ENCODE measurements around the gene RNF151.
"Not testable (repeated sequence)": the region's sequence is repeated elsewhere in the genome, so short reads cannot be mapped to it uniquely, and the experiment has no call there.

Gene RNF151, protein sequence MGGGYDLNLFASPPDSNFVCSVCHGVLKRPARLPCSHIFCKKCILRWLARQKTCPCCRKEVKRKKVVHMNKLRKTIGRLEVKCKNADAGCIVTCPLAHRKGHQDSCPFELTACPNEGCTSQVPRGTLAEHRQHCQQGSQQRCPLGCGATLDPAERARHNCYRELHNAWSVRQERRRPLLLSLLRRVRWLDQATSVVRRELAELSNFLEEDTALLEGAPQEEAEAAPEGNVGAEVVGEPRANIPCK

DNA sequence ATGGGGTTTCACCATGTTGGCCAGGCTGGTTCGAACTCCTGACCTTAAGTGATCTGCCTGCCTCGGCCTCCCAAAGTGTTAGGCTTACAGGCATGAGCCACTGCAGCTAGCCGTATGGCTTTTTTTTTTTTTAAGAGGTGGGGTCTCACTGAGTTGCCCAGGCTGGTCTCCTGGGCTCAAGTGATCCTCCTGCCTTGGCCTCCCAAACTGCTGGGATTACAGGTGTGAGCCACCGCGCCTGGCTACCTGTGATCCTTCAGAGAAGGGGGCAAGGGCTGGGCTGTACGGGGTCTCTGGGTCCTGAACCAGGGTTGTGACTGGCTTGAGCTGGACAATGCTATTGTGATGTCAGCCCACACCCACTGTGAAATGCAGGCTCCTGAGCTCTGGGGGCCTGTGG lies at the start of gene RNF151:
Gene RNF151, plus strand, starts transcription at position 397 of the 400 bp plus-strand sequence. CDS start 26 bp downstream, outside the sequence.
- DNase-seq (ENCODE audit: low spot score): no peak

DNA sequence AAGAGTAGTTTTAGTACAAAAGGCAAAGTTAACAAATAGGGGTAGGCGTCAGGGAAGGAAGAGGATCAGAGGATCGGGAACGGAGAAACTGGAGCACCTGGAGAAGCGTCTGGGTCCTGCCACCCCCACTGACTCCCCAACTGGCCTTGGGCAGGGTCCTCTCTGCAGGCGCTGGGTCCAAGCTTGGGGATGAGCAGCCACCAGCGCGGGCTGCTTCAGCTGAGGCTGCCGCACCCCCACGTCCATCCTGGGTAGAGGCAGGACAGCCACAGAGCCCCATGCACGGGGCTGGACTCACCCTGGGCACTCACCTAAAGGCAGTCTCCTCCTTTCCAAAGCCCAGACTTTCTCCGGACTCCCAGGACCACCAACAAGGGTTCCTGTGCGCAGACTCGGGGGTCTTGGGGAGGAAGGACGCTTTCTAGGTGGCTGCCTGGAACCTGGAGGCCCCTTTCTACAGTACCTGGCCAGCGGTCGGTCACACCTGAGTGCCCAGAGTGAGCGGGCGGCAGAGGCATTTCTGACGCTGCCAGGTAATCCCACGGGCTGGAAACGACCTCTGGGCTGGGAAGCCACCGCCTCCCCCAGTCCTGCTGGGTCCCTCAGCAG lies 49.5 kb upstream of the RNF151 start:
- no peak for DNase-seq (ENCODE audit: low spot score)

DNA sequence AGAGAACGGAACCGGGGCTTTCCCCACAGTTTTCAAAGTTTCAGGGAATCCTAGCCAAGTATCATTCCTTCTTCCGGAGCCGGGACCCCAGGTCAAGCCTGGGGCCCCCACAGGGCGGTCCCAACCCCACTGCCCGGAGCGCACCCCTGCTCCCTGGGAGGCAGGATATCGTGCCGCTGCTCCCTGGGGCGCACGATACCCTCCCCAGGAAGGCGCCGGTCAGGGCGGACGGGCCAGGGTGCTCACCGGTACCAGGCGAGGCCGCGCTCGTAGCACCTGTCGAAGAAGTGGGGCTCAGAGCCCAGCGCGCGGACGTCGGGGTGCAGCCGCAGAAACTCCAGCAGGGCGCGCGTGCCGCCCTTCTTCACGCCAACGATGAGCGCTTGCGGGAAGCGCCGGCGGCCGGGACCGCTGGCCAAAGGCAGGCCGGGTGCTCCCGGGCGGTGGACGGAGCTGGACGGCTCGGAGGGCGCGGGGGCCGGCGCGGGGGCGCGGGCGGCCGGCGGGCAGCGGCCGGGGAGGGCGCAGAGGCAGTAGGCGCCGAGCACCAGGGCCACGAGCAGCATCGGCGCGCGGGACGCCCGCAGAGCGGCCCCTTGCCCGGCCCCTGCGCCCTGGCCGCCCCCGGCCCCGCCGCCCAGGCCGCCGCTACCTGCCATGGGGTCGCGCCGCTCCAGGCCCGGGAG lies 48.8 kb upstream of the RNF151 start:
- no peak for DNase-seq (ENCODE audit: low spot score)

DNA sequence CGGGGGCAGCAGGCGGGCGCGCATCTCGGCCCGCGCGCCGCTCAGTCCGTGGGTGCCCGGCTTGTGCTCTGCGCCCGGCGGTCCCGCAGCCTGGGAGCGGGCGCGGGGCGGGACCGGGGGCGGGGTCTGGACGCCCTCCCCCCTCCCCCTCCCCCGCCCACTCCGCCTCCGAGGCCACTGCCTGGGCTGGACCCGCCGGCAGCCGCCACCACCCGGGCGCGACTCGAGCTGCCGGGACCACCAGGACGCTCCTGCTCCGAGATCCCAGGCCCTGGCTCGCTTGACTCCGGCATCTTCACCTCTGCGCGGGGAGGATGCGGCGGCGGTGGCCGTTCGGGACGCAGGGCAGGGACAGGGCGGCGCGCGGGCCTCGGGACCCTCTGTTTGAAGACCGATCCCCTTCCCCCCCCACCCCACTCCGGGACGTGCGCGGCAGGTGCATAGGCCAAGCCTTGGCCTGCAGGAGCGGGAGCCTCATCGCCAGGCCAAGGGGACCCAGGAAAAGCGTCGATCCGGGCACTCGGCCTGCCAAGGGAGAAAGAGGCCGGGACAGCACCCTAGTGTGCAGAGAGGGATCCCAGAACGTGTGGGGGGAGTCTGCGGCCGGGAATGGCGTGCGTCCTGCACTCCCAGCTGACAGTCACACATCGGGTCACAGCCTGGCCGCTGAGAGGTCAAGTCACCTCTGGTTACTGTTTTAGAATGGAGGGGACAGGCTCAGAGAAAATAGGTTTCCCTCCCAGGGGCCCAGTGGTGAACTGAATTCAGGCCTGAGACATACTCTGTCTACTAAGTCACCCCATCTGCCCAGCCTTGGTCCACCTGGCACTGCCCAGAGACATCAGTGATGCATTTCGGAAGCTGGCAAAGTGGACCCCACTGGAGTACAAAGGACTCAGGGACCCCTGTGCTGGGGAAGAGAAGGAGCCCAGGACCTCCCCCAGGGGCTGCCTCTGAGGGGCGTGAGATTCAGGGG lies 48.0 kb upstream of the RNF151 start, which contains the start of gene HS3ST6:
Gene HS3ST6, minus strand, starts transcription at position 65 of the 976 bp plus-strand sequence. CDS start 92 bp downstream, outside the sequence.
- no peak for DNase-seq (ENCODE audit: low spot score)

DNA sequence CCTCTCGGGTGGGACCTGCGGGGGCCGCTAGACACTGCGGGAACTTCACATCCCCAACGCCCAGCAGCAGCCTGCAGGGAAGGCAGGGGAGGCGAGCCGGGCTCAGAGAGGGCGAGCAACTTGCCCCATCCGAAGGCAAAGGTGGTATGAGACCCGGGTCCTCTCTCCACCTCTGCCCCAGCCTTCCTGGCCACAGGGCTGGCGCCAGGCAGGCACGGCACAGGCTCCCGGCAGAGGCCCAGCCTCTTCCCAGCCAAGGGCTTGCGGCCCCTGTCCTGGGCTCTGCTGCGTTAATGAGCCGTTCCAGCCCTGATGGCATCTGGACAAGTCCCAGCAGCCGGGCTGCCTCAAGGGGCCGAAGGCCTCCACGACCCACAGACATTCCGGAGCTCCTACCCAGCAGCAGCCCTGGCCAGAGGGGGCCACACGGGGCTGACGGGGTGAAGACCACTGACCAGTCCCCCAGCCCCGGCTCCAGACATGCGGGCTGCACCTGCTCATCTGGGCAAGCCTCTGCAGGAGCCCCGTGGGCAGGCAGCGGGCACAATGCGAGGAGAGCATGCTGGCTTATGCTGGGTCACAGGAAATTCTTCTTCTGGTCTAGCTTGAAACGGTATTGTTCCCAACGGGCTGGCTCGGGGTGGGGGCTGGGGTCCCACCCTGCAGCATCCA lies 47.2 kb upstream of the RNF151 start:
- DNase-seq (ENCODE audit: low spot score): no peak

DNA sequence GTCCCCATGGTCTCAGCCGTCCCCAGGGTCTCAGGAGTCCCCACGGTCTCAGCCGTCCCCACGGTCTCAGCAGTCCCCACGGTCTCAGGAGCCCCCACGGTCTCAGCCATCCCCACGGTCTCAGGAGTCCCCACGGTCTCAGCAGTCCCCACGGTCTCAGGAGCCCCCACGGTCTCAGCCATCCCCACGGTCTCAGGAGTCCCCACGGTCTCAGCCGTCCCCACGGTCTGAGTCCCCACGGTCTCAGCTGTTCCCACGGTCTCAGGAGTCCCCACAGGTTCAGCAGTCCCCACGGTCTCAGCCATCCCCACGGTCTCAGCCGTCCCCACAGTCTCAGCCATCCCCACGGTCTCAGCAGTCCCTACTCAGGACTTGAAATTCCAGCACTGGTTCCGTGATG lies 46.5 kb upstream of the RNF151 start:
- DNase-seq (ENCODE audit: low spot score): not testable (repeated sequence)

DNA sequence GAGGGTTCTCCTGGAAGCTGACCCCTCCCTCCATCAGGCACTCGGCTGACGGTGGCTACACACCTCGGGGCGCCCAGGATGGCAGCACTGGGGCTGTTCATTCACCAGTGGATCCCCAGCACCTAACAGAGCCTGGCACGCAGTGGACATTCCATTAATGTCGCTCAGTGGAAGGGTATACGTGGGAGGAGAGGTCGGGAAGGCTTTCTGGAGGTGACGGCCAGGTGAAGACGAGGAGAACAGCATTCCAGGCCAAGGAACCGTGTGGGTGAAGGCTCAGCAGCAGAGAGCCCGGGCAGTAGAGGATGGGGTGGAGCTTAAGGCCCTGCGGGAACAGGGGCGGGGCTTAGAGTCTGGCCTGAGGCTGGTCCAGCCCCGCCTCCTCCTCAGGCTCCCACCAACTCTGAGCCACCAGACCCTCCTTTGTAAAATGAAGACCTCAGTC lies 45.9 kb upstream of the RNF151 start:
- DNase-seq (ENCODE audit: low spot score): no peak

DNA sequence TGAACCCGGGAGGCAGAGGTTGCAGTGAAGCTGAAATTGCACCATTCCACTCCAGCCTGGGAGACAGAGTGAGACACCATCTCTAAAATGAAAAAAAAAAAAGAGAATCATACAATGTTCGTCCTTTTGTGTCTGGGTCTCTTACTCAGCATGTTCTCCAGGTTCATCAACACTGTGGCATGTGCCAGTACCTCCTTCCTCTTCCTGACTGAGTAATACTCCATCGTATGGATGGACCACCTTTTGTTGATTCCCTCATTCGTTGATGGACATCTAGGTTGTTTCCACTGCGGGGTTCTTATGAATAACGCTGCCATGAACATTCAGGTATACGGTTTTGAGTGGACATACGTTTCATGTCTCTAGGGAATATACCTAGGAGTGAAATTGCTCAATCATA lies 44.3 kb upstream of the RNF151 start:
- no peak for DNase-seq (ENCODE audit: low spot score)

DNA sequence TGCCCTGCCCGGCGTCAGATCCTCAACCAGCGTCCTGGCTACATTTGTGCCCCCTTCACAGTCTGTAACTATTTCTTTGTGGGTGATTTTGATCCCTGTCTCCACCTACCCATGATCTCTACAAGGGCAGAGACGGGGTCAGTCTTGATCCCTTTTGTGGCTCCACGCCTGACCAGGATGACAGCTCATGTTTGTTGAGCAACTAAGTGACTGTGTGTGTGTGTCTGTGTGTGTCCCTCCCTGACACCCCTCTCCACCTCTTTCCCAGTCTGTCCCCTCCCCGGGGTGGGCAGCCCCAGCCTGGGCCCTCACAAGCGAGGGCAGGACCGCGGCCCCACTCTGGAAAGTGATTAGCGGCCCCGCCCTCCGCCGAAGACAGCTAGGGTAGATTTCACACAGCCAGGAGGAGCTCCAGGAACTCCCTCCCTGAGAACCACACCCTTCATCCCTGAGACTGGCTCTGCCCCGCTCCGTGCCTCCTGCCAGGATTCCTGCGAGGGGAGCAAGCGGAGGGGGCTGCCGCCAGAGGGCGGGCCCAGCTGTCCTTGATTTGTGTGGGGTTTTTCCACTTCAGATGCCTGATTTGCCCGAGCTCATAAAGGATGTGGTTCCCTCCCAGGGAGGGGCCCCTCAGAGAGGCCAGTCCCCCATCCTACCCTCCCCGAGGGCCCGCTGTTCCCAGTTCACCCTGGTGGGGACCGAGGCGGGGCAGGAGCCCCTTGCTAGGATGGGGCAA lies 43.2 kb upstream of the RNF151 start:
- peak; percentile 75 for DNase-seq (ENCODE audit: low spot score)

DNA sequence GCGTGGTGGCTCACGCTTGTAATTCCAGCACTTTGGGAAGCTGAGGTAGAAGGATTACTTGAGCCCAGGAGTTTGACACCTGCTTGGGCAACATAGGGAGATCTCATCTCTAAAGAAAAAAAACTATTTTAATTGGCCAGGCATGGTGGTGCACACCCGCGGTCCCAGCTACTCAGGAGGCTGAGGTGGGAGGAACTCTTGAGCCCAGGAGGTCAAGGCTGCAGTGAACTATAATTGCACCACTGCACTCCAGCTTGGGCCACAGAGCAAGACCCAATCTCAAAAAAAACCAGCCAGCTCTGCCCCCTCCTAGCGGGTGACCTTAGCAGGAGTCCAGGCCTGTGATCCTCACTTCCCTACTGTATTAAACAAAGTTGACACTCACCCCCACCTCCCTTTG lies 42.6 kb upstream of the RNF151 start:
- no peak for DNase-seq (ENCODE audit: low spot score)

DNA sequence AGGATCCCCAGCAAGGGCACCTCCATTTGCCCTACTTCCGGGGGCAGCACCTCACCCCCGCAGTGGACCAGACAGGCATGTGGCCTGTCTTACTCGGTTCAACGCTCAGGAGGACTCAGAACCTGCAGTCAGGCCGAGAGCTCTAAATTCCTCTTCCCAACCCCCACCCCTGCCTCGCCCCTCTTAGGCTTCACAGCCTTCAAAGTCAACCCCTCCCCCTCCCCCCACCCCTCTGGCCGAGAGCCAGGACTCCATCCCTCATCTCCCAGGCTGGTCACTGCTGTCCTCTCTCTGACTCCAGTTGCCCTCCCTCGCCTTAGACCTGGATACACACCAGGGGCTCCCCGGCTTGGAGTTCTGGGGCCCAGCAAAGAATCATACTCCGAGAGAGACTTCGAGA lies 40.4 kb upstream of the RNF151 start:
- no peak for DNase-seq (ENCODE audit: low spot score)

DNA sequence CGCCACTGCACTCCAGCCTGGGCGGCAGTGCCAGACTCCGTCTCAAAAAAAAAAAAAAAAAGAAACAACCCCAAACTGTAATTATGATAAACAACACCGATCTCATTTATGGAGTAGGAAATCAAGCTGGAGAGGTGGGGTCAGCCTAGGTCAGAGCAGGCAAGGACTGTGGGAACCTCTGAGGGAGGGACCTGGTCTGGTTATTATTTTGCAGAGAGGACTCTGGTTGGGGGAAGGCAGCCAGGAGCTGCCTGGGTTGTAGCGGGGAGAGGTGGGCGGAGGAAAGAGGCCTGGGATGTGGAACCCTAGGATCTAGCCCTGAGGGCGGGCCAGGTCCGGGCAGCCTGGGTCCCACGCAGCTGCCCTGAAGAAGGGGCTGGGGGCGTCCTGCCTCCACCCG lies 37.6 kb upstream of the RNF151 start:
- no peak for DNase-seq (ENCODE audit: low spot score)

DNA sequence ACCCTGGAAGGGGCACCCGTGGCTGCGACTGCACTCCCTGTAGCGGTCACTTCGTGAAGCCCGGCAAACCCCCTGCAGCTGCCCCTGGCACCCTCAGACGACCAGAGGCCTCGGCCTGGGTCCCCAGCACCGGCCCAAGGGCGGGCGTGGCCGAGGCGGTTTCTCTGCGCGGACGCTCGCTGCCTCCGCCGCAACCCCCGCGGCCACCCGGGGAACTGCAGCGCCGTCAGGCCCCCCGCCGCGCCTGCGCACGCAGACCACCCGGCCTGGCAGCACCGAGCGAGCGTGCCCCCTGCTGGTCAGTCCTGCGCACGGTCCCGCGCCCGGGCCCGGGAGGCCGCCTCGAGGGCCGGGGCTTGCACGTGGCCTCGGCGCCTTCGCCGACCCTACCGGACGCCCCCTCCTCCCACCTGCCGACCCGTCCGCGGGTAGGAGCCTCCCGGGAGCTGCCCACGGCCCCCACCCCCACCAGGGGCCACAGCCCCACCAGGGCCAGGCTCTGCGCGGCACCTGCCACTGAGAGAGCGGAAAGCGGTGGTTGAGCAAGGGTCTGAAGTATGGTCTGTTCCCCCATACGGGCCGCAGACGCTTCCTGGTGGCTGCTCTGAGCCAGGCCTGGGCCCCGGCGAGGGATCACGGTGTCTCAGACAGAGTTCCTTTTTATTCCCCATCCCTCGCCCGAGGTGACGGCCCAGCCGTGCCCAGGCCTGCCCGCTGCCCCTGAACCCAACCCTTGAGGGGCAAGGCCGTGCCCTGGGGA lies 36.9 kb upstream of the RNF151 start:
- DNase-seq (ENCODE audit: low spot score): peak; percentile 66

DNA sequence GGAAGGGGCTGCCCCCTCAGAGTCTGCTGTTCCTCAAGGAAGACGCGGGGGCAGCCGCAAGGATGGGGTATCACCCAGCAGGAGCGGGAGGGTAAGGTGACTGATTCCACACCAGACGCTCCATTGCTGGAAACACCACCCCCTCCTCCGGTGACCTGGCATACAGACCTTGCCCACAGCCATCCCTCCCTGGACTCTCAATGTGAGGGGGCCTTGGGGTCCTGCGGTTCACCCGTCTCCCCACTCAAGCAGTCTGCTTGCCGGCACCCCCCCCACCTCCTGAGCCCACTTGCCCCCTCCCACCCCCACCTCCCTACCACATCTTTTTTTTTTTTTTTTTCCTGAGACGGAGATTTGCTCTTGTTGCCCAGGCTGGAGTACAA lies 36.3 kb upstream of the RNF151 start:
- DNase-seq (ENCODE audit: low spot score): no peak

DNA sequence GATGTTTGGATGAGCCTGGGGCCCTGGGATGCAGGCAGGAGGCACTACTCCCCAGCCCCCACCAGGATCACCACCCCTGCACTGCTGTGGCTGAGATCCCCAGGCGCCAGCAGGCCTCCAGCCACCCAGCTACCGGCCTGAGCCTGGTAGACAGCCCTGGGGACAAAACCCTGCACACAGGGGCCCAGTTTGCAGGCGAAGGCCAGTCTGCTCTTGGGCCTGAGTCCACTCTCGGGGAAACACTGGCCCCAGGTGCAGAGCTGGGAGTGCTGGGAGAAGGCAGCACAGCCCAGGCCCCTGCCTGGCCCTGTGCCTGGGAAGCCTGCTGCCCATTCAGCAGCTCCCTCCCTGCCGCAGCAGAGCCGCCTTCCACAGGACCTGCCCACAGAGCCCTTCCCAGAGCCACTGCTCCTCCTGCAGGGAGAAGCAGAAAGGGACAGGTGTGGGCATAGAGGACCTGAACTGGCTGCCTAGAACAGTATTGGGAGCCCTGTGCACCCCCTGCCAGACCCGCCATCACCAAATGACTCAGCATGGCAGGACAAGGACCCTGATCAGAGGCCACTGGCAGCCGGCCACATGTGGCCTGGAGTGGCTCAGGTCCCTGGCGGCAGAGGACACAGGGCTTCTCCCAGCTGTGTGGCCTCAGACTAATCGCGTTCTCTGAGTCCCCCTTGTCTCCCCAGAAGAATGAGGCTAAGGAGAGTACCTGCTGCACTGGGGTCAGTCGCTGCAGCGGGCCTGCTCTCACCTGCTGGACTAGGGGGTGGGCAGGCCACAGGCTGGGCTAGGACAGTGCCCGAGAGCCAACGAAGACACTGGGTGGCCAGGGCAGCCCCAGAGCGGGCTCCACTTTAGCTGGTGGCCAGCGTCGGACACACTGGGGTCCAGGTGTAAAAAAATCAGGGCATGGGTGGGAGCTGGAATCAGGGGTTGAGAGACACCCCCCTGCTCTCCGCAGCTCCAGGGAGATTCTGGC lies 34.3 kb upstream of the RNF151 start:
- peak; percentile 47 for DNase-seq (ENCODE audit: low spot score)

DNA sequence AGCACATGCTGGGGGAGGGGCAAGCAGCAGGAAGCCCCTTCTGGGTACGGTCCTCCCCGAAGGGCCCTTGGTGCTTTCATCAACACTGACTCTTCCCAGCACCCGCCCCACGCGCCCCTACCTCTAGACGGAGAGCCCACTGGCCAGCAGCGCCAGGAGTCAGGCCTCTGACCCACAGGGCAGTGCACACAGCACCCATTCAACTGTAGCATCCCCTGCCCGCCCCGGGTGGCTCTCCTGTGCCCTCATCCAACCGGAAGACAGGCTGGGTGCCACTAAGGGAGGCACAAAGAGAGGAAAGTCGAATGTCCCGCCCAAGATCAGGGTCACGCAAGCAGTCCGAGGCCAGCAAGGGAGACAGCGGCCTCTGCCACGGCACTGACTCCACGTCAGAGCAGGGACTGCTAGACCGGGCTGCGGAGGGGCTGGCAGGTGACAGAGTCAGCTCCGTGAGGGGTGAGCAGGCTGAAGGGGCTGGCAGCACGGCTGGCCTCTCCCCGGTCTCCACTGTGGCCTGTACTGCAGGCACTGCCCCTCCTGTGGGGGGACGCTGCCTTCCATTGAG lies 33.5 kb upstream of the RNF151 start:
- DNase-seq (ENCODE audit: low spot score): no peak

DNA sequence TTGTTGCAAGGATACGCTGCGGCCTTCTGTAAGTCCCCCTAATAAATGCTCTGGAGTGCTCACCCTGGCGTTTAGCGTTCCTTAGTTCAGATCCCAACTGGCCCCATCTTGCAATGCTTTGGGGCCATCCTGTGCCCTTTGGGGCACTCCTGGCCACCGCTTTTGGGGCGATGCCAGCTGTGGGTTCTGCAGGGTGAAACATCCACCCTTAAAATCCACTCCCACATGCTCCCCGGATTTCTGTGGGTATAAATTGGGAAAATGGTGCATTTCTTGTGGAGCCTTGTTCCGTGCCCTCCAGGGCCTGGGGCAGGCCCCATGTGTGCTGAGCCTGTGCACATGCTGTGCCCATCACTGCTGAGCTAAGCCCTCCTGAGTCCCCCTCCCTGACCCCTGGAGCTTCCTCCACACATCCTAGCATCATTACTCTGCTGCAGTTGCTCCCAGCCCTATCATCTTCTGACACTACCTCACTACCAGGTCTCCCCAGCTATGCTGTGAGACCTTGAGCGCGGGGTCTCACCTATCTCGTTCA lies 29.6 kb upstream of the RNF151 start:
- DNase-seq (ENCODE audit: low spot score): no peak

DNA sequence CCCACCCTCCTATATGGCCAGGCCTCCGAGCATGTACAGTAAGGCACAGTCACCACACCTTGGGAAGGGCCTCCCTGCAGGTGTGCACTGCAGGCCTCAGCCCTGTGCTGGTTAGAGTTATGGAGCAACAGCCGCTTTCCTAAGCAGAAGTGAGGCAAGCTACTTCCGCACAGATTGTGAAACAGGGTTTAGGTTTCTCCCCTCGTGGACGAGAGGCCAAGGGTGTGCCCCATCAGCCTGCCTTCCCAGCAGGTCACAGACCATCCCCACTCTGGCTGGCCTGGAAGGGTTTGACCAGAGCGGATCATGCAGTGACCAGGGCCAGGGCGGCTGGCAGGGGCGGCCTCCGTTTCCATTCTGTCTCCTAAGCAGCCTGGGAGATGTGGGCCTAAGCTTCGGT lies 28.3 kb upstream of the RNF151 start:
- no peak for DNase-seq (ENCODE audit: low spot score)
